A673 (cell line): ENCODE results near the gene HPS4. TPM values are rescaled to one million over a fixed set of nuclear protein-coding genes. Genes with fewer than 3 reads are reported as not detected.

Source experiments
- BruUV-seq: library from RNA; stranded (reverse); fragments of 400-500 nt; replicated peaks from 2 replicates; lab custom pipeline; 2021; lab: Mats Ljungman, UMichigan
- CTCF ChIA-PET: fragments of 300-600 bp; sonication (Branson Sonifier 250); formaldehyde crosslinking; loops from one replicate; lab custom pipeline; 2022; ENCODE audit warnings: antibody characterized with exemption; lab: Charles Lee
- POLR2A ChIA-PET: fragments of 300-600 bp; sonication (Branson Sonifier 250); formaldehyde crosslinking; loops from one replicate; lab custom pipeline; 2022; ENCODE audit warnings: antibody characterized with exemption; ENCODE audit not compliant: low non-redundant PET; lab: Charles Lee
- DNase-seq: peaks from one replicate; pipeline ENCODE4 v3.0.0-alpha.2; 2015; ENCODE audit warnings: low spot score
- H3K27ac ChIP-seq: fragments of 200-600 bp; sonication (generic); 2 replicates; pipeline ENCODE4 v1.5.1; 2016; ENCODE audit warnings: mixed run types, low read depth, mild to moderate bottlenecking, mixed read lengths, antibody characterized with exemption, low read length; ENCODE audit not compliant: poor library complexity, severe bottlenecking
- H3K27me3 ChIP-seq: fragments of 200-600 bp; sonication (generic); replicated peaks from 2 replicates; pipeline ENCODE4 v1.6.1; 2017; ENCODE audit warnings: mixed run types, low read depth, mild to moderate bottlenecking, mixed read lengths, antibody characterized with exemption, low read length; ENCODE audit not compliant: insufficient read depth, poor library complexity
- H3K36me3 ChIP-seq: fragments of 200-600 bp; sonication (generic); 2 replicates; pipeline ENCODE4 v1.6.1; 2016; ENCODE audit warnings: mixed run types, mild to moderate bottlenecking, mixed read lengths, antibody characterized with exemption, low read length; ENCODE audit not compliant: insufficient read depth, poor library complexity, severe bottlenecking
- H3K4me1 ChIP-seq: fragments of 200-600 bp; sonication (generic); 2 replicates; pipeline ENCODE4 v1.6.1; 2017; ENCODE audit warnings: mixed run types, mild to moderate bottlenecking, mixed read lengths, antibody characterized with exemption, low read length; ENCODE audit not compliant: insufficient read depth, poor library complexity, severe bottlenecking
- H3K4me3 ChIP-seq: fragments of 200-600 bp; sonication (generic); 2 replicates; pipeline ENCODE4 v1.5.1; 2016; ENCODE audit warnings: low read depth, mixed run types, mild to moderate bottlenecking, mixed read lengths, low read length; ENCODE audit not compliant: poor library complexity, severe bottlenecking
- H3K9me3 ChIP-seq: fragments of 200-600 bp; sonication (generic); 2 replicates; pipeline ENCODE4 v1.6.1; 2016; ENCODE audit warnings: mixed run types, low read depth, mild to moderate bottlenecking, mixed read lengths, antibody characterized with exemption, low read length; ENCODE audit not compliant: poor library complexity, severe bottlenecking
- CTCF ChIP-seq: fragments of 300-800, 200-600 bp; sonication (generic); conservative IDR thresholded peaks from 2 replicates; pipeline ENCODE4 v1.5.1; 2017; ENCODE audit warnings: low read depth, mild to moderate bottlenecking, antibody characterized with exemption, low read length, moderate library complexity, mixed read lengths
- EZH2 ChIP-seq: fragments of 200-600 bp; sonication (generic); IDR thresholded peaks from 2 replicates; pipeline ENCODE4 v1.6.1; 2017; ENCODE audit warnings: borderline replicate concordance, low read depth, mild to moderate bottlenecking, mixed read lengths, antibody characterized with exemption, low read length; ENCODE audit not compliant: poor library complexity, severe bottlenecking
- intact Hi-C: fragments of 100-400 bp; cut with micrococcal nuclease; formaldehyde crosslinking; loops from one replicate; pipeline ENCODE4 v1.10.0; 2022; ENCODE audit not compliant: unreplicated experiment
- total RNA-seq: library from RNA; stranded (reverse); gene quantifications from 2 replicates; pipeline ENCODE4 v1.2.3, GENCODE V29; 2021

The HPS4 gene
- total RNA-seq, 1 experiment from 2014 or later, result 47.9 TPM

- CTCF ChIA-PET, result no interaction called here
- POLR2A ChIA-PET, result no interaction called here
- BruUV-seq, result no TSS peak
- no peaks in the 10 kb centered on the region for H3K4me1 ChIP-seq
- H3K4me3 ChIP-seq, result no peak overlapping the region
- no peaks in the 10 kb centered on the region for H3K27me3 ChIP-seq
- no peak for DNase-seq
- H3K9me3 ChIP-seq, result no peaks in the 10 kb centered on the region
- H3K27ac ChIP-seq, result no peak overlapping the region
- TF ChIP-seq CTCF (no peak), EZH2 (no peak)
- intact Hi-C loops, result no loop called here
- no peaks in the 10 kb centered on the region for H3K36me3 ChIP-seq
Observed at GRCh38 chr22:26437694-26438392, 45.7 kb downstream of the HPS4 start.

GRCh38 chr22:26436903-26437515 is 46.6 kb downstream of the HPS4 start:
- intact Hi-C loops, result no loop called here
- no TSS peak for BruUV-seq
- Histone ChIP-seq H3K27ac (no peak overlapping the region), H3K9me3 (no peaks in the 10 kb centered on the region), H3K4me1 (no peaks in the 10 kb centered on the region), H3K4me3 (no peak overlapping the region), H3K27me3 (no peaks in the 10 kb centered on the region), H3K36me3 (no peaks in the 10 kb centered on the region)
- ChIA-PET POLR2A (no interaction called here), CTCF (interaction anchor here (0.6 kb wide), 1 partner anchor 81 kb away, joined by 3 read pairs; no protein-coding TSS in a partner anchor)
- TF ChIP-seq CTCF (no peak), EZH2 (no peak)
- DNase-seq, result no peak

GRCh38 chr22:26435327-26436093 is 48.1 kb downstream of the HPS4 start:
- H3K4me1 ChIP-seq, result no peaks in the 10 kb centered on the region
- no peaks in the 10 kb centered on the region for H3K27me3 ChIP-seq
- TF ChIP-seq EZH2 (no peak), CTCF (no peak)
- no peak overlapping the region for H3K4me3 ChIP-seq
- no peaks in the 10 kb centered on the region for H3K9me3 ChIP-seq
- no peaks in the 10 kb centered on the region for H3K36me3 ChIP-seq
- CTCF ChIA-PET, result interaction anchor here (0.6 kb wide), 1 partner anchor 66 kb away, joined by 3 read pairs; no protein-coding TSS in a partner anchor
- no TSS peak for BruUV-seq
- POLR2A ChIA-PET, result no interaction called here
- intact Hi-C loops, result no loop called here
- DNase-seq, result no peak
- H3K27ac ChIP-seq, result no peak overlapping the region
